Measurements from ENCODE around the gene HS6ST3.
"Not testable (repeated sequence)": the region's sequence is repeated elsewhere in the genome, so short reads cannot be mapped to it uniquely, and the experiment has no call there.

The HS6ST3 gene

GRCh38 chr13:96749825-96750224 is 659.9 kb downstream of the HS6ST3 start:
- DNase-seq = no peak

DNA sequence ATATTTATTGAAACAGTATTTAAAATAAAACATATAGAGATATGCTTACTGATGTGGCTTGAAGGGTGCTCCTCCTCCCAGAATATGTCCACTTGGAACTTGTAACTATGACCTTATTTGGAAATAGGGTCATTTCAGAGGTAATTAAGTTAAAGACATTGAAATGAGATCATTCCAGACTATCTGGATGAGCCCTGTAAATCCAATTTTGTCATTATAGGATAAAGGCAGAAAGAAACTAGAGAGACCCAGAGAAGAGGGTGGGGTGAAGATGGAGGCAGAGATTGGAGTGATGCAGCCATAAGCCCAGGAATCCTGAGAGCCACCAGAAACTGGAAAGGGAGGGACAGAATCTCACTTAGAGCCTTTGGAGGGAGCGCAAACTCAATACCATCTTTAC is 661.2 kb downstream of the HS6ST3 start:
- no peak for DNase-seq

DNA sequence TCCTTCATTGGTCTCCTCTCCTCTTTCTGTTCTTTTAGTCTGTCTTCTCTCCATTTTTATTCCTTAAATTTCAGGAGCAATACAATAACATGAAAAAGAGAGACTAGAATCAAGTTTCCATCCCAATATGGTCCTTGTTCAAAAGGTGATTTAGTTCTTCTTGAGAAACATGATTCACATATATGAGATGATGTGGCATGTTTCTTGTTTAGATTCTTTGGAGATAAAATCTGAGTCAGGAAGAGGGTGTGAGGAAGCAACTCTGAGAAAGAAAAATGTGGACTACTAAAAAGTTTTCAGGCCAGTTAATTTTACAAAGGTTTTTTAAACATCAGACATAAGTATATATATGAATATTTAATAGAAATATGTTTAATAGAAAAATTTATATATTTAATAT is 673.0 kb downstream of the HS6ST3 start:
- no peak for DNase-seq

GRCh38 chr13:96766306-96766705 is 676.4 kb downstream of the HS6ST3 start:
- no peak for DNase-seq

GRCh38 chr13:96768524-96768923 is 678.6 kb downstream of the HS6ST3 start:
- no peak for DNase-seq

DNA sequence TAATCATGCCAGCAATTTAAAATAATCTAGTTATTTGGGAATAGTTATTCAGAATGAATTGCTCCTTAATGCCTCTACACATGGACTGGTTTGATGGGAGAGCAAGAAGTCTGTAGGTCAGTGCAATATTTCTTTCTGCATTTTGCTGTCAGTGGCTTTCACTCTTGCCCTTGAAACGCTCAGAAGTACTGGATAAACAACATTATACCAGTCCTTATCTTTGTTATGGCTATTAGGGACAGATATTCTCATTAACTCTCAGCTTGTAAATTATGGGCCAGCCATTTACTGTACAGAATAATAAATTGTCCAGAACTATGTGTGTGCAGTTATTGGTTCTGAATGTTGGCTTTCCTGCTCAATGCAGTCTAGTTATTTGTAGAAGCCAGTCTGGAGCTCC is 680.0 kb downstream of the HS6ST3 start:
- no peak for DNase-seq

GRCh38 chr13:96771486-96772367 is 681.8 kb downstream of the HS6ST3 start:
- DNase-seq = peak; percentile 20

DNA sequence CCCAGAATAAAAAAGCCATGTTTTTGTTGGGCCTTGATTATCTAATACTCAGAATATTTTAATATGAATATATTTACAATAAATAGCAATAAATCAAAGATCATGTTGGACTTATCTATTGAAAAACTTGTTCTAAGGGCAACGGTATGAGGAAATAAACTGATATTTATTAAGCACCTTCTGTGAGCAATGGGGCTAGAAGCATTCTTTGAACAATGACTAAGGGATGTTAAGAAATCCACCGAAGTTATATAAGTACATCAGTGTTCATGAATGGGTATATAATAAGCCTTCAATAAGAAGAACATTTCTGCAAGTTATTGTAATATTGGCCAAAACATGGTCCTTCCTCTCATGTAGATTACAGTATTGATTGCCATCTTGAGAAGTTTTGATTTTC is 682.5 kb downstream of the HS6ST3 start:
- DNase-seq = no peak

DNA sequence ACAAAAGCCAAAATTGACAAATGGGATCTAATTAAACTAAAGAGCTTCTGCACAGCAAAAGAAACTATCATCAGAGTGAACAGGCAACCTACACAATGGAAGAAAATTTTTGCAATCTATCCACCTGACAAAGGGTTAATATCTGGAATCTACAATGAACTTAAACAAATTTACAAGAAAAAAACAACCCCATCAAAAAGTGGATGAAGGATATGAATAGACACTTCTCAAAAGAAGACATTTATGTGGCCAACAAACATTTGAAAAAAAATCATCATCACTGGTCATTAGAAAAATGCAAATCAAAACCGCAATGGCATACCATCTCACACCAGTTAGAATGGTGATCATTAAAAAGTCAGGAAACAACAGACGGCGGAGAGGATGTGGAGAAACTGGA is 688.4 kb downstream of the HS6ST3 start:
- DNase-seq = not testable (repeated sequence)

DNA sequence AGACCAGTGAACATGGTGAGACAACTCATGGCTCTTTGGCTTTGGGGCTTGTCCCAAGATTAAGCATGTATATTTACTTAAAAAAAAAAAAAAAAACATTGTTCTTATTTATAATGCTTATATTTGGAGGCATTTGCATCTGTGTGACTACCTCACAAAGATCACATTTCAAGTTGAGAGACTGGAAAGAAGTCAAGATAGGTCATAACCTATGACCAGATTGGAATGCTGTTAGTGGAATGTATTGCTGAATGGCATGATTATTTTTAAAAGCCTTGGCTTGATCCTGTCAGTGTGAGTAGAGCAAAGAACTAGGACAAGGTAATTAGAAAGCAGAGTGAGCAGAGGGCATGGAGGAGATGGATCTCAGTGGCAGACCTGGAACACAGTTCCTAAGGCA is 689.8 kb downstream of the HS6ST3 start:
- no peak for DNase-seq

- no peak for DNase-seq
Measured at GRCh38 chr13:96780105-96780504, 690.2 kb downstream of the HS6ST3 start.

DNA sequence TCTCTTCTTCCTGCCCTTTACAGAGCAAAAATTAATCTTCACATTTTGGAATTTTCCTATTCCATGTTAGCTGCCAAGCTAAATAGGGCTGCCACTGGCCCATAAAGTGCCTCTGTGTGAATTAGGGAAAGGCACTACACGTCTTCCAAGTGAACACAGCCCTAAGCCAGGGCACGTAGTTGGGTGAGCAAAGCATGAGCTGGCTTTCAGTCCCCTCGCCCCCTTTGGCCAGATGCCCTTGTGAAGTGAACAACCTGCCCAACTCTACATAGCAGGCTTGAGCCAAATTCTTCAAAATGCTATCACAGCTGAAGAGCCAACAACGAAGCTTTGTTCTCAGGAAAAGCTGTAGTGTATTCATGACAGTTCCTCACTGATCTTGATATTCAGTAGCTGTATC is 691.2 kb downstream of the HS6ST3 start:
- no peak for DNase-seq

DNA sequence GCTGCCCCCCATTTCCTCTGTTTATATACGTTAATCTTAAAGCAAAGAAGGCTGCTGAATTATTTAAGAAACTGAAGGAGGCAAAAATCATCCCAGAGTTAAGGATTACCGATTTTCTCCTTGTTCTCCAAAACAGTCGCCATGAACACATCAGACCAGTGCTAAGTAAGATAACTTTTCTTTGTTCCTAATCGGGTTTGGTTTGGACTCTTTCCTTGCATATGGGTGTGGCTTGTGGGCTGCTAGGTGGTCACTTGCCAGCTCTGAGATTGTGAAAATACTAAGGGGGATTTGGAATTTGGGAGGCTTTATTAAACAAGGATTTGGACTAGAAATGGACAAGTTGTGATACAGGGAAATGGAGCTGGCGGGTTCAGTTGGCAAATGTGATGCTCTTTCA is 692.3 kb downstream of the HS6ST3 start:
- DNase-seq = no peak

DNA sequence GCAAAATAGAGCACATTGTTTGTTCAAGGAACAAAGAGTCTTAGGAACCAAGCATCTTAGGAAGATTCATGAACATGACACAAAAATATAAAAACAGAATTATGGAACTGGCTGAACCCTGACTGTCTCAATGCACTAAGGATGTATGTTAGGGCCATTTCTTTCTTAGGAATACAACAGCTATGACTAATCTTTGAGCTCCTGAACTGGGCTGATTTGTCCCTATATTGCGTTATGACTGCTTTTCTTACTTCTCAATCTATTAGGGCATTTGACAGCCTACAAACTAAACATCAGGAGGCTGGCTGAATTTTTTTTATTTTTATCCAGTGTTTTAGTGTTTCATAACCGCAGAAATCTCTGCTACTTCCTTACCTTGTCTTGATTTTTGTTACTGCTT is 693.1 kb downstream of the HS6ST3 start:
- no peak for DNase-seq

DNA sequence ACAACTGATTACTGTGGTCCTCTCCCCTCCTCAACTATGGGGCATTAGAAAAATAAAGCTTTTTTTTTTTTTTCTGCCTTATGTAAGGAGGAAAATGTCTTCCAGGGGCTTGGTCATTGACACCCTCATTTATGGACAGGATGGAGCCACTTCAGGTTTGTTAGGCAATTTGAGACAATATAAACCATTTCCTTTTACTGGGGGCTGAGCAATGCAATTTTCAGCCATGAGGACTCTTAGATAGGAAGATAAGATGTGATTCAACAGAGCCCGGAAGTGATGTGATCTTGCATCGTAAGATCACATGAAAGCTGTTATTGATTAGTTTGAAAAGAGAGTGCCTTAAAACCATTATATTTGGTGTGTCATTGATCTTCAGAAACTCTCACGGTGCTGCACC is 693.6 kb downstream of the HS6ST3 start:
- DNase-seq = no peak

- DNase-seq = no peak
Measured at GRCh38 chr13:96785986-96786385, 696.1 kb downstream of the HS6ST3 start.

- DNase-seq = no peak
Measured at GRCh38 chr13:96792188-96792587, 702.3 kb downstream of the HS6ST3 start.

DNA sequence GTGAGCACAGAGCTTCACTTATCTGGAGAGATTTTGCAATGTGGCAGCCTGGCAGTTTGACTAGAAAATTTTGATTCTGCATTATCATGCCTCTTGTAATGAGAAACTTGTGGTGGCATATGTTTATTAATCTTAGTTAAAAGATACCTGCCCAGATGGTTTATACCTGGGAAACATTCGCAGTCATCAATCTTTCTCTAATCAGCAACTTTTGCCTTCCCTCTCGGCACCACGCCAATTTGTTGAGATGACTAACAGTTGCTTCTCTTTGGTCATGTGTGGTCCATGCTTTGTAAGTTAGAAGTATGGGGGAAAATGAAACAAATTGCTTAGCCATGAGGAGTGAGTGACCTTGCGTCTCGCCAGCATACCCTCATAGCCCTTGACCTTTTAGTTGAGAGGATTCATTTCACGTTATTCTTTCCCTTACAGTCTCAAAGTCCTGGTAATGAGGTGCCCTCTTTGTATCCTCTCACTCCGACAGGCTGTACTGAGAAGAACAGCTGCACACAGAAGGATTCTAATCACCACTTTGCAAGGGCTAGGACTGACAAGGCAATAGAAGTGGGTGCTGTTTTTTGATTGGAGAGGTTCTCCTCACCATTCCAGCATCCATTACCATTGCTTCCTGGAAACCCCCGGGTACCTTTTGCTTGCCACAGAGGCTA is 703.0 kb downstream of the HS6ST3 start:
- DNase-seq = no peak

GRCh38 chr13:96793404-96793755 is 703.5 kb downstream of the HS6ST3 start:
- no peak for DNase-seq

- no peak for DNase-seq
Measured at GRCh38 chr13:96794669-96795068, 704.8 kb downstream of the HS6ST3 start.

DNA sequence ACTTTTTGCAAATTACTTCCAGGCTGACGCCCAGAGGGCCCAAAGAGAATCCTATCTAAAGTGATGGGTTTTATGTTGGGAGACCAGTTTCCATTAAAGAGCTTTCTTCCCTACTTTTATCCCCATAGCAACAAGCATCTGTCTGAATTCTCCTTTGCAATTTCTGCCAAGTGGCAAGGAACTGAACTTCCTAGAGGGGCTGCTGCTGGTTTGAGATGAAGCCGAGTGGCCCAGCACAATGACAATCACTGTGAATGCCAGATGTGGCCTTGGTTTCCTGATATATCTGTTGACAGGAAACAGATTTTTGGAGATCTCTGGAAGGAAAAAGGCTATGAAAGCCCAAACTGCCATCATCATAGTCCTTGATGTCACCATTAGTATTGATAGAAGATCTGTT is 705.8 kb downstream of the HS6ST3 start:
- DNase-seq = no peak

DNA sequence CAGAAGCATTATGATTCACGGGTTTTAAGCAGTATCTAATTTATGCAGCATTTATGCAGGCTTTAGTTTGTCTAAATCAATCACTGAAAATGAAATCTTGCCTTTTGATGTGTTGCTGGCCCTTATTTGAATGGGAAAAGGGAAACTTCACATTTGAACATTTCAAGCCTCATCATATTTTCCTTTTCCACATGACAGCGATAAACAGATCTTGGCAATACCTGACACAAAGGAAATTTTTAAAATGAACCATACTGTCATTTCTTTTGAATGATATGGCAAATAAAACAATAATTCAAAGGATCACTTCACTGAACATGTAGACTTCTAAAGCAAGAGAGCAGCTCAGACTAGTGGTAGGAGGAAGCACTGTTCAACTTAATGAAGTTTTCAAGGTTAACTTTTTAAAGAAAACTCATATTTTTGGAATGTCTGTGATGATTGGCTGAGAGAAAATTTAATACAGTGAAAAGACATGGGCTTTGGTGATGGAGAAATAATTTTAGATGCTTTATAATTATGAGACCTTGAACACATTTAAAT is 706.3 kb downstream of the HS6ST3 start:
- no peak for DNase-seq

DNA sequence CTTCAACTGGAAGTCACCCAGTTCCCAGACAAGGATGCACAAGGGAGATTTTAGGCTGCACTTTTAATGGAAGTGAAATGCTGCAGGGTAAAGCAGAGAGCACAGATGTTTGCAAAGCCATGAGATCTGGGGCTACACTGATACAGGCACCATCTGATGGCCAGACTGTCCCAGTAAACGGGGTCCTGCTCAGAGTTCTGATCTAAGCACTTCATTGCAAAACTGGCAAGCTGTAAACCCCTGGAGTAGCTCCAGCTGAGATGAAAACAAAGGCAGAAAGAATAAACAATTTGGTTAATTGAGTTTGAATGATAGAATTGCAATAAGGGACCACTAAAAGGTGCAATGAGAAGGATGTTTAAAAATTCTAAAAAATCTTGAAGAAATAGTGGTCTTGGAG is 707.2 kb downstream of the HS6ST3 start:
- no peak for DNase-seq

GRCh38 chr13:96803456-96804100 is 713.7 kb downstream of the HS6ST3 start:
- DNase-seq = no peak
